K562 (cell line): ENCODE results near the gene RAB6A. TPM values are rescaled to one million over a fixed set of nuclear protein-coding genes. Genes with fewer than 3 reads are reported as not detected.

ENCODE experiments used
- ATAC-seq: fragments of 200-7000 bp; cut with Tn5 transposase; 3 replicates; pipeline ENCODE4 v1.9.1; 2020; ENCODE audit warnings: moderate library complexity
- BruUV-seq: library from RNA; stranded (reverse); fragments of 400-500 nt; replicated peaks from 2 replicates; lab custom pipeline; 2021; lab: Mats Ljungman, UMichigan
- CTCF ChIA-PET: fragments of 300-600 bp; formaldehyde crosslinking; extraction: SDS; loops from one replicate; lab custom pipeline; 2021; ENCODE audit warnings: low intra/inter-chr PET ratio; lab: Yijun Ruan, JAX
- POLR2A ChIA-PET: fragments of 300-600, 350-650 bp; sonication (Branson Sonifier 250); formaldehyde crosslinking; extraction: SDS; loops from one replicate; lab custom pipeline; 2021; ENCODE audit warnings: antibody characterized with exemption, inconsistent platforms; lab: Yijun Ruan, JAX
- DNase-seq, 4 experiments: peaks; one replicate each; pipeline versions ENCODE4 v3.0.0 to v3.0.0-alpha.2; 2011 to 2018; ENCODE audit warnings: low spot score in 3 of 4, mixed read lengths in 3 of 4; ENCODE audit errors: extremely low read depth in 1 of 4
- FAIRE-seq: peaks from 2 replicates; lab custom pipeline; 2011; peaks lifted over from hg19 to GRCh38; lab: Jason Lieb, UNC
- H2AFZ ChIP-seq: 2 replicates; pipeline ENCODE4 v1.6.0; 2011; ENCODE audit warnings: low read depth, low read length, control low read depth, inconsistent platforms
- H3K27ac ChIP-seq: fragments of 200-600 bp; 3 replicates; pipeline ENCODE4 v1.8.0; 2011; ENCODE audit warnings: low read depth, mild to moderate bottlenecking, control low read depth, inconsistent platforms, low read length, moderate library complexity, mixed read lengths; ENCODE audit errors: extremely low read depth
- H3K27me3 ChIP-seq, 2 experiments: fragments of 300-600 bp in 1 of 2; 2 replicates in 1 of 2; 3 replicates in 1 of 2; pipeline versions ENCODE4 v1.6.0 to v1.8.0; 2011; ENCODE audit warnings: inconsistent platforms in 2 of 2, low read length in 2 of 2, mild to moderate bottlenecking in 1 of 2, mixed read lengths in 1 of 2, moderate library complexity in 1 of 2; ENCODE audit not compliant: control insufficient read depth in 2 of 2, insufficient read depth in 2 of 2
- H3K36me3 ChIP-seq: fragments of 300-600 bp; 3 replicates; pipeline ENCODE4 v1.8.0; 2011; ENCODE audit warnings: mild to moderate bottlenecking, low read length, inconsistent platforms; ENCODE audit not compliant: control insufficient read depth, insufficient read depth
- H3K4me1 ChIP-seq, 2 experiments: fragments of 200-600 bp in 1 of 2; replicated peaks in 1 of 2; 2 replicates in 1 of 2; 3 replicates in 1 of 2; pipeline versions ENCODE4 v1.5.1 to v1.8.0; 2011; ENCODE audit warnings: inconsistent platforms in 2 of 2, low read length in 2 of 2, mild to moderate bottlenecking in 1 of 2, mixed read lengths in 1 of 2, moderate library complexity in 1 of 2; ENCODE audit not compliant: control insufficient read depth in 2 of 2, insufficient read depth in 2 of 2
- H3K4me2 ChIP-seq: 2 replicates; pipeline ENCODE4 v1.6.1; 2011; ENCODE audit warnings: low read length, control low read depth, inconsistent platforms, mixed read lengths; ENCODE audit not compliant: insufficient read depth
- H3K4me3 ChIP-seq: fragments of 200-600 bp; sonication (generic), shearing (Covaris generic); 2 replicates; pipeline ENCODE4 v1.5.1; 2016; ENCODE audit warnings: control low read depth, inconsistent platforms
- H3K79me2 ChIP-seq: fragments of 200-600 bp; 3 replicates; pipeline ENCODE4 v1.8.0; 2011; ENCODE audit warnings: low read length, inconsistent platforms; ENCODE audit not compliant: control insufficient read depth, insufficient read depth
- H3K9ac ChIP-seq, 2 experiments: 2 replicates each; pipeline versions ENCODE4 v1.6.0 to v1.6.1; 2011; ENCODE audit warnings: low read depth in 2 of 2, low read length in 2 of 2, control low read depth in 1 of 2, inconsistent platforms in 1 of 2, mild to moderate bottlenecking in 1 of 2, mixed read lengths in 1 of 2; ENCODE audit not compliant: insufficient read depth in 1 of 2
- H3K9me1 ChIP-seq: one replicate; pipeline ENCODE4 v1.6.0; 2011; ENCODE audit warnings: inconsistent platforms, mild to moderate bottlenecking, low read length, moderate library complexity; ENCODE audit not compliant: control insufficient read depth, insufficient read depth
- H3K9me3 ChIP-seq: replicated peaks from 2 replicates; pipeline ENCODE4 v1.5.1; 2011; ENCODE audit warnings: low read depth, low read length, inconsistent platforms; ENCODE audit not compliant: control insufficient read depth, insufficient read depth
- H4K20me1 ChIP-seq: replicated peaks from 2 replicates; pipeline ENCODE4 v1.6.1; 2011; ENCODE audit warnings: low read length, inconsistent platforms, mixed read lengths; ENCODE audit not compliant: control insufficient read depth, insufficient read depth
- BRF1 ChIP-seq: IDR thresholded peaks from 3 replicates; pipeline ENCODE4 v1.6.1; 2011; ENCODE audit warnings: borderline replicate concordance, mild to moderate bottlenecking; ENCODE audit not compliant: insufficient read length; ENCODE audit errors: extremely low read depth
- CCNT2 ChIP-seq: IDR thresholded peaks from 2 replicates; pipeline ENCODE4 v1.6.1; 2011; ENCODE audit warnings: borderline replicate concordance, low read depth, mild to moderate bottlenecking, moderate library complexity, mixed read lengths, low read length; ENCODE audit not compliant: insufficient read length; ENCODE audit errors: extremely low read depth
- CEBPG ChIP-seq, 3 experiments: fragments of 200-800 bp in 1 of 3; sonication (Bioruptor generic) in 1 of 3; sonication (generic) in 1 of 3; formaldehyde crosslinking in 1 of 3; IDR thresholded peaks in 2 of 3; conservative IDR thresholded peaks in 1 of 3; 2 replicates each; pipeline versions ENCODE4 v1.6.1 to v1.8.0; 2016 to 2022; ENCODE audit warnings: missing compliant biosample characterization in 2 of 3, missing genetic modification characterization in 2 of 3, mild to moderate bottlenecking in 1 of 3, missing genetic modification reagents in 1 of 3
- COPS2 ChIP-seq: fragments of 450-650 bp; conservative IDR thresholded peaks from 2 replicates; pipeline ENCODE4 v1.6.1; 2016; ENCODE audit warnings: mild to moderate bottlenecking, moderate library complexity
- EGR1 ChIP-seq: fragments of 450-650 bp; conservative IDR thresholded peaks from 2 replicates; pipeline ENCODE4 v1.6.1; 2017; ENCODE audit warnings: mild to moderate bottlenecking
- ETV1 ChIP-seq: fragments of 450-650 bp; conservative IDR thresholded peaks from 2 replicates; pipeline ENCODE4 v1.6.1; 2016; ENCODE audit warnings: missing genetic modification characterization, control low read depth, low read depth, missing compliant biosample characterization
- FOXP1 ChIP-seq: sonication (generic); formaldehyde crosslinking; IDR thresholded peaks from 2 replicates; pipeline ENCODE4 v1.8.0; 2022; ENCODE audit warnings: mild to moderate bottlenecking, missing genetic modification reagents
- HLTF ChIP-seq: fragments of 450-650 bp; IDR thresholded peaks from 2 replicates; pipeline ENCODE4 v1.6.1; 2016
- ILF3 ChIP-seq: fragments of 450-650 bp; IDR thresholded peaks from 2 replicates; pipeline ENCODE4 v1.6.1; 2018; ENCODE audit warnings: antibody characterized with exemption, mild to moderate bottlenecking, moderate library complexity, borderline replicate concordance
- MTF1 ChIP-seq: fragments of 250-450 bp; sonication (Bioruptor Pico); IDR thresholded peaks from 2 replicates; pipeline ENCODE4 v1.9.0; 2021; ENCODE audit warnings: moderate library complexity, mild to moderate bottlenecking, inconsistent platforms, borderline replicate concordance
- NCOA6 ChIP-seq: fragments of 450-650 bp; IDR thresholded peaks from 2 replicates; pipeline ENCODE4 v1.6.1; 2017; ENCODE audit warnings: mild to moderate bottlenecking
- NEUROD1 ChIP-seq: fragments of 150-350 bp; IDR thresholded peaks from 2 replicates; pipeline ENCODE4 v1.6.1; 2014; ENCODE audit warnings: borderline replicate concordance, low read length, low read depth; ENCODE audit not compliant: partially characterized antibody
- RB1 ChIP-seq: fragments of 450-650 bp; IDR thresholded peaks from 2 replicates; pipeline ENCODE4 v1.6.1; 2017; ENCODE audit warnings: low read depth, mild to moderate bottlenecking
- RFX7 ChIP-seq: fragments of 250-450 bp; sonication (Bioruptor Pico); IDR thresholded peaks from 2 replicates; pipeline ENCODE4 v1.5.1; 2021; ENCODE audit warnings: mild to moderate bottlenecking
- SP1 ChIP-seq: sonication (generic); formaldehyde crosslinking; IDR thresholded peaks from 2 replicates; pipeline ENCODE4 v1.8.1; 2022; ENCODE audit warnings: mild to moderate bottlenecking, missing genetic modification reagents
- TAF1 ChIP-seq: IDR thresholded peaks from 2 replicates; pipeline ENCODE4 v1.6.1; 2011; ENCODE audit warnings: mild to moderate bottlenecking, low read length, moderate library complexity; ENCODE audit not compliant: insufficient read depth, control insufficient read depth, severe bottlenecking; ENCODE audit errors: extremely low read depth
- WGBS: fragments of 100-300 bp; shearing (Covaris generic); methylation state at CpG from one replicate; pipeline ENCODE4 v1.1.6; 2016; ENCODE audit warnings: low coverage, mixed read lengths; ENCODE audit not compliant: insufficient coverage; ENCODE audit errors: missing lambda C conversion rate; 5-methylcytosine and 5-hydroxymethylcytosine counted together
- in situ Hi-C: fragments of 300-500 bp; cut with MboI; formaldehyde crosslinking; loops from 4 replicates; pipeline ENCODE4 v1.15.0; 2018; ENCODE audit warnings: inconsistent platforms, mixed read lengths
- intact Hi-C: fragments of 100-400 bp; cut with micrococcal nuclease; formaldehyde crosslinking; loops from 2 replicates; pipeline ENCODE4 v1.14.2; 2022
- polyA plus RNA-seq, 8 experiments: library from polyadenylated mRNA; depleted of rRNA in 4 of 8; stranded (reverse) in 5 of 8; unstranded in 3 of 8; fragments of >200 nt; fragmentation: Nextera tagmentation in 2 of 8; fragmentation: Illumina TruSeq in 1 of 8; extraction: Ambion mirVana in 2 of 8; extraction: Trizol in 1 of 8; gene quantifications; 2 replicates each; pipeline versions ENCODE4 v1.2.1 to v1.2.3, GENCODE V29; 2011 to 2014; ENCODE audit warnings: inconsistent platforms in 1 of 8, missing spikeins in 1 of 8
- total RNA-seq, 7 experiments: library from RNA; depleted of rRNA in 6 of 7; stranded (reverse); fragments of >200 nt in 6 of 7; fragmentation: Illumina TruSeq in 2 of 7; extraction: Trizol in 2 of 7; gene quantifications; 2 replicates each; pipeline versions ENCODE4 v1.2.1 to v1.2.3, GENCODE V29; 2011 to 2021; ENCODE audit warnings: low replicate concordance in 1 of 7
- TF ChIP-seq, protein P1 (sequence below): fragments of 250-450 bp; sonication (Bioruptor Pico); IDR thresholded peaks from 2 replicates; pipeline ENCODE4 v1.9.0; 2021; ENCODE audit warnings: mild to moderate bottlenecking, inconsistent platforms
- TF ChIP-seq, protein P2 (sequence below): fragments of 200-800 bp; sonication (Bioruptor generic); IDR thresholded peaks from 2 replicates; pipeline ENCODE4 v1.6.1; 2017; ENCODE audit warnings: missing genetic modification characterization, missing compliant biosample characterization

The RAB6A gene
- total and polyA plus RNA-seq, 9 of the 15 experiments (the other 6 are each of a cell fraction or from before 2014, with no cell fraction given), result 14.0 to 95.3 (median 45.4) TPM

DNA sequence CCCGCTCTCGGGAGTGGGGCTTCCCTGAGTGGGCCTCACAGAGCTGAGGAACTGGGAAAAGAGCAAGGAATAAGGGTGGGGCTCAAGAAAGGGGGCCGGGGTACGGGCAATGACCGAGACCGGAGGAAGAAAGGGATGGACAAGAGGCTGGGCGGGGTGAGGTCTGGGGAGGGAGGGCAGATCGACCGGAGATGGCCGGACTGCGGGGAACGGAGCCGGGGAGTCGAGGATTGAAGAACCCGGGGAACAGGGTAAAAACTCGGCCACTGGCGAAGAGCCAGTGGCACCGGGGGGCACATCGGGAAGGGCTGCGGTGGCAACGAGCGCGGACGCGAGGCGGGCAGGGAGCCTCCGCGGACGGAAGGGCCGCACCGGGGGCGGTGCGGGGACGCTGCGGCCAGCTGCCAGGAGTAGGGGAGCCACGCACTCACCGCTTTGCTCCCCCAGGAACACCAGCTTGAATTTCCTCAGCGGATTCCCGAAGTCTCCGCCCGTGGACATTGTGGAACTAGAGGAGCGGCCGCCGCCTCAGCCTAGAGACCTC lies 667 bp downstream of the RAB6A start:
- no TSS peak for BruUV-seq
- CTCF ChIA-PET, result no interaction called here
- 0 out of 2 replicates have a peak, but pooled peaks have one; percentile 22 for TF ChIP-seq EGR1
- TF ChIP-seq MTF1, result no peak
- TF ChIP-seq CCNT2, result peak; percentile 18
- no peak for TF ChIP-seq HLTF
- TF ChIP-seq, protein P1, sequence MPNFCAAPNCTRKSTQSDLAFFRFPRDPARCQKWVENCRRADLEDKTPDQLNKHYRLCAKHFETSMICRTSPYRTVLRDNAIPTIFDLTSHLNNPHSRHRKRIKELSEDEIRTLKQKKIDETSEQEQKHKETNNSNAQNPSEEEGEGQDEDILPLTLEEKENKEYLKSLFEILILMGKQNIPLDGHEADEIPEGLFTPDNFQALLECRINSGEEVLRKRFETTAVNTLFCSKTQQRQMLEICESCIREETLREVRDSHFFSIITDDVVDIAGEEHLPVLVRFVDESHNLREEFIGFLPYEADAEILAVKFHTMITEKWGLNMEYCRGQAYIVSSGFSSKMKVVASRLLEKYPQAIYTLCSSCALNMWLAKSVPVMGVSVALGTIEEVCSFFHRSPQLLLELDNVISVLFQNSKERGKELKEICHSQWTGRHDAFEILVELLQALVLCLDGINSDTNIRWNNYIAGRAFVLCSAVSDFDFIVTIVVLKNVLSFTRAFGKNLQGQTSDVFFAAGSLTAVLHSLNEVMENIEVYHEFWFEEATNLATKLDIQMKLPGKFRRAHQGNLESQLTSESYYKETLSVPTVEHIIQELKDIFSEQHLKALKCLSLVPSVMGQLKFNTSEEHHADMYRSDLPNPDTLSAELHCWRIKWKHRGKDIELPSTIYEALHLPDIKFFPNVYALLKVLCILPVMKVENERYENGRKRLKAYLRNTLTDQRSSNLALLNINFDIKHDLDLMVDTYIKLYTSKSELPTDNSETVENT, result no peak
- TF ChIP-seq NCOA6, result no peak
- 0 out of 2 replicates have a peak, but pooled peaks have one; percentile 15 for TF ChIP-seq ETV1 (tag)
- peak; percentile 12; the same call in 1 of the 2 replicates for TF ChIP-seq SP1 (CRISPR knock-in tag)
- no peak for TF ChIP-seq FOXP1
- peak; percentile 33; the same call in 1 of the 2 replicates for TF ChIP-seq RB1
- no peak for TF ChIP-seq RFX7 (CRISPR knock-in tag)
- TF ChIP-seq CEBPG (CRISPR knock-in tag; IDR thresholded peaks at IDR 0.05), result peak; percentile 6; the same call in 1 of the 2 replicates
- no peak for TF ChIP-seq CEBPG (tag; conservative IDR thresholded peaks at IDR 0.05 in 1 of 2, IDR thresholded peaks at IDR 0.05 in 1 of 2)
- no peak for TF ChIP-seq BRF1
- TF ChIP-seq TAF1, result peak; percentile 14
- TF ChIP-seq NEUROD1, result no peak
- TF ChIP-seq ILF3, result no peak
- TF ChIP-seq, protein P2, sequence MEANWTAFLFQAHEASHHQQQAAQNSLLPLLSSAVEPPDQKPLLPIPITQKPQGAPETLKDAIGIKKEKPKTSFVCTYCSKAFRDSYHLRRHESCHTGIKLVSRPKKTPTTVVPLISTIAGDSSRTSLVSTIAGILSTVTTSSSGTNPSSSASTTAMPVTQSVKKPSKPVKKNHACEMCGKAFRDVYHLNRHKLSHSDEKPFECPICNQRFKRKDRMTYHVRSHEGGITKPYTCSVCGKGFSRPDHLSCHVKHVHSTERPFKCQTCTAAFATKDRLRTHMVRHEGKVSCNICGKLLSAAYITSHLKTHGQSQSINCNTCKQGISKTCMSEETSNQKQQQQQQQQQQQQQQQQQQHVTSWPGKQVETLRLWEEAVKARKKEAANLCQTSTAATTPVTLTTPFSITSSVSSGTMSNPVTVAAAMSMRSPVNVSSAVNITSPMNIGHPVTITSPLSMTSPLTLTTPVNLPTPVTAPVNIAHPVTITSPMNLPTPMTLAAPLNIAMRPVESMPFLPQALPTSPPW, result peak; percentile 3; the same call in 1 of the 2 replicates
- TF ChIP-seq COPS2, result no peak

More for the DNA sequence above, 667 bp downstream of the RAB6A start:
- peaks cover 9 to 13% of the 10 kb centered on the region in 2 experiments; a peak in 2 of 5 replicates for H3K4me1 ChIP-seq
- H3K9ac ChIP-seq, result peak overlapping the region; percentile 85 to 98
- ATAC-seq (peak; percentile 69), FAIRE-seq (no peak), DNase-seq (peak; percentile 56 to 66 (median 64))
- H3K79me2 ChIP-seq, result peaks cover 52% of the 10 kb centered on the region
- peak overlapping the region; percentile 97 for H3K4me3 ChIP-seq
- peak overlapping the region; percentile 88 for H3K4me2 ChIP-seq
- in situ Hi-C loops (no loop called here), intact Hi-C loops (loop anchor here (2.0 to 10.0 kb wide), 2 partner anchors 29 to 115 kb away; partner anchors contain the start of genes COA4 and PAAF1)
- no peaks in the 10 kb centered on the region for H3K27me3 ChIP-seq
- POLR2A ChIA-PET, result interaction anchor here (0.9 to 8.1 kb wide), 9 partner anchors 8 to 42 kb away, joined by 3 to 86 read pairs (median 7); partner anchors contain the start of gene MRPL48
- peak overlapping the region; percentile 80 for H2AFZ ChIP-seq
- H3K9me1 ChIP-seq, result no peaks in the 10 kb centered on the region
- peaks cover 15% of the 10 kb centered on the region; the same call in 1 of the 2 replicates for H4K20me1 ChIP-seq
- WGBS, result 0% methylated on average over 32 of the region's 44 CpGs
- H3K9me3 ChIP-seq, result no peaks in the 10 kb centered on the region
- H3K27ac ChIP-seq, result peak overlapping the region; percentile 88
- peaks cover 5% of the 10 kb centered on the region; the same call in 1 of the 3 replicates for H3K36me3 ChIP-seq
